Caki2 (cell line): ENCODE results near the gene GREB1. TPM values are rescaled to one million over a fixed set of nuclear protein-coding genes. Genes with fewer than 3 reads are reported as not detected.

Experiments used
- DNase-seq: peaks from one replicate; pipeline ENCODE4 v3.0.0-alpha.2; 2015; ENCODE audit warnings: low read depth
- in situ Hi-C: cut with HindIII; loops from 2 replicates; pipeline ENCODE4 v1.10.0; 2016; ENCODE audit warnings: low sequenced_read_pairs, low pct_unique_long_range_greater_than_20kb, mixed read lengths
- total RNA-seq: library from RNA; depleted of rRNA; stranded (reverse); fragments of >200 nt; shearing (Covaris generic); gene quantifications from 2 replicates; pipeline ENCODE4 v1.2.3, GENCODE V29; 2014; ENCODE audit warnings: low replicate concordance

GREB1 gene
- total RNA-seq, 1 experiment from 2014 or later: 0.91 TPM

DNA sequence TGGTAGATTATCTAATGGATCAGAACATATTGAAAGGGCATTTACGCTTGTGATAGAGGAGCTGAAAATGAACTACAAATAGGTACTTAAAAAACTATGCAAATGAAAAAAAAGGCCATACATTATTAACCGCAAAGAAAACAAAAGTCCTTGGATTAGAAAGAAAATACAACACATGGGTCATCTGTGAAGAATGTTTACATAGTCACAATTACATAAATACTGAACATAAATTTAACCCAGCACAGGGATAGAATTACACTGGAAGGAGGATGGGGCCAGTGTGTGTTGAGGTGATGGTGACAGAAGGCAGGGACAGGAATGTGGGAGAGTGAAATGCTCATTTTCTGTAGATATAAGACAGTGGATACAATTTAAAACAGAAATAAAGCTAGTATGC, 129.6 kb downstream of the GREB1 start:
- in situ Hi-C loops: no loop called here
- peak; percentile 14 for DNase-seq

DNA sequence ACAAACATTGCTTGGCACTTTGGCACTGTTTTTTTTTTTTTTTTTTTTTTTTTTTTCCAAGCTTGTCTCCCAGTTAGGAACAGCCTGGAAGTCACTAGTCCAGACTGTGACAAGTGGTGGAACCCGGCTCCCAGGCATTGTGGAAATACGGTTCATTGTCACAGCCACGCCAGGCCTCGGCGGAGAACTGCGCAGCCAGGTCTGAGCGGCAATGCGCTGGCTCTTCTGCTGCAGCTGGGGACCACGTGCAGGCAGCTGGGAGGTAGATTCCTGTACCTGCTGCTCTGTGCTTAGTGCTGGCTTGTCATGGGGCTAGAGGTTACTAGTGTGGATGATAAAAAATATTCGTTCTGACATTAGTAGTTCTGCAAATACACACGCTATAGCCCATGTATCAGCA, 131.2 kb downstream of the GREB1 start:
- in situ Hi-C loops: no loop called here
- DNase-seq: no peak

DNA sequence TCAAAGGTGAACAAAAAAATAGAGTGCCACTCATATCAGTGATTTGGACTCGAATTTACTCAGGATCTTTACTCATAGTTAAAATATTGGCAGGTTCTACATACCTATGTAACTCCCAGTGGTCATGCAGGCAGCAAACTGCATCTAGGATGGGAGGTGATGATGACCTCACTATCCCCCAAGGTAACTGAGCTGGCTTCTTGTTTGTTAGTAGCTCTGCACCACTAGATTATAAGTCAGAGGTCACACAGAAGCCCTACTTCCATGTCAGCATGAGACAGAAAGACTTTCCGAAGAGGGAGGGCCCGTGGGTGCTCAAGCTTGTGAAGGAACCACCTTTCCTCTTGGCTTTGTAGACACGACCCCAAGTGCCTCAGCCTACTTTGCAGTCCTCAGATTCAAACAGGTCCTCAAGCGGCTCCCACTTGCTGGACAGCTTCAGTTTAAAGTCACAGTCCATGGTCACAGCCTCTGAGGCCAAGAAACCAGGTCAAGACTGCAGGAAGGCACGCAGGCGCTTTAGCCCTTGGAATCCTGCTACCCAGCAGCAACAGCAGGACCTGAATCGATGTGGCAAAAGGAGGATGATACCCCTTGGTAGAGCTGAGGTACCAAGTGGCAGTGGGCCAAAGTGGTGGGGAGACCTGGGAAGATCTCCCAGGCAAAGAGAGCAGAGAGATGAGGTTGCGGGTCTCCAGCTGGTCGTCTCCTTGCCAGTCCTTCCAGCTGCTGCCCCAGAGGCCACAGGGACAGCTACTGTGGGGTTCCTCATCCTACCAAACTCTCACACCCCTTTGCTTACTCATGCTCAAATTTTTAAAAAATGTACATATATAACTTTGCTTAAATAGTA, 131.9 kb downstream of the GREB1 start:
- DNase-seq: no peak
- in situ Hi-C loops: no loop called here

DNA sequence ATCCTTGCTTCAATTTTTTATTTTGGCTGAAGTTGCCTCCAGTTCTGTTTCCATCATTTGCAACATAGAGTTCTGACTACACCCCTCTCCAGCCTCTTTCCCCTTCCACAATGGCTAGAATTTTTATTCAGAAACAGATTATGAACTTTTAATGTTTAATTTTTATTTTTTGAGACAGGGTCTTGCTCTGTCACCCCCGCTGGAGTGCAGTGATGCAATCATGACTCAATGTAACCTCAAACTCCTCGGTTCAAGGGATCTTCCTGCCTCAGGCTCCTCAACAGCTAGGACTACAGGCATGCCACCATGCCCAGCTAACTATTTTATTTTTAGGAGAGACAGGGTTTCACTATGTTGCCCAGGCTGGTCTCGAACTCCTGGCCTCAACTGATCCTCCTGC, 133.3 kb downstream of the GREB1 start:
- in situ Hi-C loops: no loop called here
- DNase-seq: no peak

DNA sequence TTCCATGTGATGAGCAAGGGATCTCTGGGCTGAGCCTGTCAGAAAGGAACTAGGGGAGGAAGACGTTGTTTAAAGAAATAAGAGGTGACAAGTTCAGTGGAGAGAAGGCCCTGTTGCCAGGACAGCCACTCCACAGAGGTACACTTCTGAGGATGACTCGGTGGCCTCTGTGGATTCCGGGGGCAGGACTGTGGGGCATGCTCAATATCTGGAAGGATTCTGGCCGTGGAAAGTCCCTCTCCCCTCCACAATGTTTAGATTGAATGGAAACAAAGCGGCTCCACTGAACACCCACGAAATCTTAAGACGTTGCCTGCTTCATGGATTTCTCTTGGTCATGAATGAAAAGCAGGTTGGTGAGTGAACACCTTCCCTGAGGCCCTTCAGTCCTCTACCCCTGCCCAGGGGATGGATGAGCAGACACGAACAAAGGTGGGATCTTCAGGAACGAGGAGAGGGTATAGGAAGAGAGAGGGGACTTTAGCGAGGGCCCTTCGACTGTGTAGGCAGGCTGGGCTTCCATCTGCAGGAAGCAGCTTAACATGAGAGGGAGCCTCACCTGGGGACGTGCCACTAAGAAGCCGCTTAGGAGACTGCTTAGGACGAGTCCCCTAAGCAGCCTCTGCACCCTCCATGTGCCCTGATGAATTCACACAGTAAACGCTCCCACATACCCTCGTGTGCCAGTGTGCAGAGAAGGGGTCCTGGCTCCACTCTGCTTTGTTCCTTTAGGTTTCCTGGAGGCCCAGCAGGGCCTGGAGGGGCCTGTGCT, 134.2 kb downstream of the GREB1 start:
- in situ Hi-C loops: no loop called here
- DNase-seq: no peak

DNA sequence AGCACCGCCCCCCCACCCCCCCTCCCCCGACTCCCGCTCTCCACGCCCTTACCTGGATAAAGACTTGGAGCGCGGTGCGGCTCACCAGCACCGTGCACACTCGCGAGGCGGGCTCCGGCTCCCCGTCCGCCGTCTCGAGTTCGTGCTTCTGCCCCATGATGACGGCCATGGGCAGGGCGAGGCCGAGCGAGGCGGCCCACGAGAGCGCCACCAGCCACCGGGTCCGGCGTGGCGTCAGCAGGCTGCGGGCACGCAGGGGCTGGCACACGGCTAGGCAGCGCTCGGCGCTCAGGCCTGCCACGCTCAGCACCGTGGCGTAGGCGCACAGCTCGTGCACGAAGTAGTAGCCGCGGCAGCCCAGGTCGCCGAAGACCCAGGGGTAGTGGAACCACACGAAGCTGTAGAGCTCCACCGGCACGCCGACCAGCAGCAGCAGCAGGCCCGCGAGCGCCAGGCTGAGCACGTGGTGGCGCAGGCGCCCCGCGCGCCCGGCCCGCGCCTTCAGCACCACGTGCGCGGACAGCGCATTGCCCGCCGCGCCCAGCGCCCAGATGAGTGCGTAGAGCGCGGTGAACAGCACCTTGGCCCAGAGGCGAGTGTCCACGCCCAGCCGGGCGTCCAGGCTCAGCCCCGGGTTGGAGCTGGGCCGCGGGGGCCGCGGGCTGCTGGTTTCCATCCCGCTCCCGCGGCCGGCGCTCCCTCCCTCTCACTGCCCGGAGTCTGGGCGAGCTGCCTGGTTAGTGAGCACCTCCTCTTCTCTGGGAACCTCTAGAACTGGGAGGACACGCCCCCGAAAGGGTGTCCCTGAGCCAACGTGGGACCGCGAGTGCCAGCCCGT, 135.8 kb downstream of the GREB1 start, which contains the start of gene NTSR2:
Gene NTSR2 (minus strand): TSS at position 742 of the 838 bp plus-strand sequence. CDS start 66 bp downstream, at position 676.
- in situ Hi-C loops: no loop called here
- DNase-seq: peak; percentile 72

DNA sequence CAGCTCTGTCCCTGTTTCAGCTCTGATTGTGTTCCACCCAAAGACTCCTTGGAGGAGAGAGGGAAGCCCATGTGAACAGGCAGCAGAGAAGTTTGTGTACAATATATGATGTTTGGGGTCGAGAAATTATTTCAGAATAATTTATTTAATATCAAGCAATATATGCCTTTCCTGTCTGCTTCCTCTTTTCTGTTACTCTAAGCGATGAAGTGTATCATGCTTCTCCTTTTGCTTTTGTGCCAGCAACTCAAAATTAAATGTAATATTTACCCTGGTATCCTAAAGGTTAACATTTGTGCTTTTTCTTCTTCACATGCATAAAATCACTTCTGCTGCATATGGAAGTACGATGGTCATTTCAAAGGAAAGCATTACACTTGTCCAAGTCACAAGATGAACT, 138.6 kb downstream of the GREB1 start:
- in situ Hi-C loops: no loop called here
- no peak for DNase-seq

DNA sequence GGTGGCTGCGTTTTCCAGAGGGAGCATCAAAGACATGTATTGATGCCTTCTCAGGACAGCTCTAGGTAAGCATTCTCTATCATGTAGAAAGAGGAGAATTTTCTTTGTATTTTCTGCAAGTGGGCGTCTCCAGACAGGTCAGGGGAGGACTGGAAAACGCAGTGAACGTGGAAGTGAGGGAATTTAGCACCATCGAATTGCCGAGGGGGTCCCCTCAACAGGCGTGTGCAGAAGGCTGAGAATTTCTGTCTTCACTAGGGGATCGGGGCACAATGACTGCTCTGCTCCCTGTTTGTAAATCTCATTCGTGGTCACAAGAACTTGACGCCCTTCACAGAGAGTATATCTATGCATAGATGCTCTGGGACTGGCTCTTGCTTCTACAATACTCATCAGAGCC, 141.1 kb downstream of the GREB1 start:
- in situ Hi-C loops: loop anchor here (25.0 kb wide), 1 partner anchor 112 kb away; no protein-coding TSS in a partner anchor
- DNase-seq: no peak

DNA sequence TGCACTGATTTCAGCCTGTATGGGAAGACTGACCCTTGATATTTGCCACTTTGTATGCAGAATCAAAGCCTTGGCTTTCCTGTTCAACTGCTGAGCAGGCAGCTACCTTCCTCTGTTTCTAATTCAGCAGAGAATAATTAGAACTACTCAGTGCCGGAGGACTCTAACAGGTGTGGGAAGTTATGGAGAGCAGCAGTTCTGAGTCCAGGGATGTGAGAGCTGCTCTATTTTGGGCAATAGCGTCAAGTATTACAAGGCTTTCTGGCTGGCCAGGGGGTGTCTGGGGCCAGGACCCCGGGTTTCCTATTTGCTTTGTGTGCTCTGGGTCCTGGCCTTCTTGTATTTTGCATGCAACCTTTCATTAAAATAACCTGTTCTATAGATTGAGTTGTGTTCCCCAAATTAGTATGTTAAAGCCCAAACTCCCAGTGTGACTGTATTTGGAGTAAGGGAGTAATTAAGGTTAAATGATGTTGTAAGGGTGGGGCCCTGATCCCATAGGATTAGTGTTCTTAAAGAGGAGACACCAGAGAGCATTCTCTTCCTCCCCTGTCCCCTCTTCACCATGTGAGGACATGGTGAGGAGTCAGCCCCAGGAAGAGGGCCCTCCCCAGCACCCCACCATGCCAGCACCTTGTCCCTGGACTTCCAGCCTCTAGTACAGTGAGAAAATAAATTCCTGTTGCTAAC, 141.7 kb downstream of the GREB1 start:
- in situ Hi-C loops: loop anchor here (25.0 kb wide), 1 partner anchor 112 kb away; no protein-coding TSS in a partner anchor
- DNase-seq: no peak

DNA sequence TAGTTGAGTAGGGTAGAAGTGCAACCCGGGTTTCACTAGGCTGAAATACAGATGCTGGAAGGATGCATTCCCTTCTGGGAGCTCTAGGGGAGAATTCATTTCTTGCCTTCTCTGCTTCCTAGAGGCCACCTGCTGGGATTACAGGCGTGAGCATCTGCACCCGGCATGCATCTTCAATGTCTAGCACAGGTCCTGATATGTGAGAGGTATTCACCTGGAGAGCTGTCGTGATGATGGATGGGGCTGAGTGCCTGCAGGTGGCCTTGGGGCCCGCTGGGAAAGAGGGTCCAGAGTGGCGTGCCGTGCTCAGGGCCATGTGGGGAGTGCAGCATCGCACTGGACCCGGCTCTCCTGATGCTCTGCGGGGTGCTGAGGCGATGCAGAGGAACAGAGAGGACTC, 142.8 kb downstream of the GREB1 start:
- in situ Hi-C loops: loop anchor here (25.0 kb wide), 1 partner anchor 111 kb away; no protein-coding TSS in a partner anchor
- DNase-seq: no peak

DNA sequence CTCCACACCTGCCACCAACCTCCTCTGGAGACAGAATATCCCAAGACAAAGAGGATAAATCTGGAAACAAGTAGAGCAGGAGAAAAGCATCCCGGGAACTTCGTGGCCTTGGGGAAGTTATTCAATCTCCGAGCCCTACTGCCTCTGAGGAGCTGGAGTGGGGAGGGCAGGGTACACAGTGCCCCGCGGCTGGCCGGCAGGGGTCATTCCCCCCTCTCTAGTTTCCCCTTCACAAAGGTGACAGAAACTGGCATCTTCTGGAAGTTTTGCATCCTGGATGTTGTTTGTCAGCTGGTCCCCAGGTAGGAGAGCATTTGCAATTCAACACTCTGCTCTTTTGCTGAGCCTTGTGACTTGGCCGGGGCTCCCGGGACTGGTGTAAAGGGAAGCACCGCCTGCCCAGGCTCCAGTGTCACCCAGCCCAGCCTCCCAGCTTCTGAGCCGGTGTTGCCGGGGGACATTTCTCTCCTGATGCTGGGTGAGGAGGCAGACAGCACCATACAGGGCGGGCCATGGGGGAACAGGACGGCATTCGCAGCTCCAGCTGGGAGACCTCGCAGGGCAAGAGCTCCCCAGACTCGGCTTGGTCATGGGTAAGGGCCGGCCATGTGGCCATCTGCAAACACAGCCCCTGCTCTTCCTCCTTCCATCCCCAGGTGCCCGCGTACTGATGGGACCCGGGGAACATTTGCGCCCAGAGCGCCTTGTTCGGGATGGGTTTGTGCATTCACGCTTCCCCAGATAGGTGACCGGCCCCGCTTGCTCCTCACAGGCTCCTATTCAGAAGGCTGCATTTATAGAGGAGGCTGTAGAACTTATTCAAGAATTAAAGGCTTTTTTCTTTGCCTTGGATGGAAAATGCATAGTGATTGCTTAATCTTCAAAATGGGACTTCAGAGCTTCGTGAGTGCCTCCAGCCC, 143.6 kb downstream of the GREB1 start:
- no peak for DNase-seq
- in situ Hi-C loops: loop anchor here (25.0 kb wide), 1 partner anchor 110 kb away; no protein-coding TSS in a partner anchor

DNA sequence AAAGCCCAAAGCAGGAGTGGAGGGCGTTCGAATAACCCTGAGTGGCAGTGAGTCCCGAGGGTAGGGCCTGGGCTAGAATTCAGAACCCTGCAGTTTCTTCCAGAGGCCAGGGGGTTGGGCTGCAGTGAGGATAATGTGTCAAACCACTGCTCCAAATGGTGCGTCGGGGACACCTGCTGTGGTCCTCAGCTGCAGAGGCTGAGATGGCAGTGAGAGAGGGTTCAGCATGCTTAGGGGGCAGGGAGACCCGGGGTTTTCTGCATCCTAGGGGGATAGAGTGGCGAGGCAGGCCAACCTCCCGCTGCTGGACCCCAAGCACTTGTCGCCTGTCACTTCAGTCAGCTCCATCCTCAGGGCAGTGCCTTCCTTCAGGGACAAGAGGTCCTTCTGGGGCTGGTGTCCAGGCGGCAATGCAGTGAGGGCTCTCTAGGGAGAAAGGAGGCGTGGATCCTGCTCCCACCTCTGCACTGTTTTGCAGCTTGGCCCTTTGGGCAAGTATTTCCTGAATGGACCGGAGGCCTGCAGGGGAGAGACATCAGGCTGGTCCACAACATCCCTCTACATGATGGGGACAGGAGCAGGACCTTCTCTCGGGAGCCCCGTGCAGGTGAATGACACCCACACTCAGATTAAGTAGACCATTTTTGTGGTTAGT, 144.6 kb downstream of the GREB1 start:
- DNase-seq: no peak
- in situ Hi-C loops: loop anchor here (25.0 kb wide), 1 partner anchor 109 kb away; no protein-coding TSS in a partner anchor

DNA sequence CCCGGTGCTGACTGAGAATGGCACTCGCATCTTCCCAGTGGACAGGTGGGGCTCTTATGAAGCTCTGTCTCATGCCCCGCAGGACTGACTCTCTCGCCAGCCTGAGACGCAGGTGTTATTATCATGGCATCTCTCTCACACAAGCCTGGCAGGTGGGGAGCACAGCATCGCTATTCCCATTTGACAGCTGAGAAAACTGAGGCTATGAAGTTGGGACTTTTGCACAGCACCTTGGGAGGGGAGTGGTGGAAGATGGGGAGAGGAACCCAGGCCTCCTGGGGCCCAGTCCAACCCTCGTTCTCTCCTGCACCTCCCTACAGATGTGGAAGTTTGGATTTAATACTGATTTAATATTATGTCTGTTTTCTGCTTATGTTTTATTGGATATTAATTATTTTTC, 145.2 kb downstream of the GREB1 start:
- in situ Hi-C loops: loop anchor here (25.0 kb wide), 1 partner anchor 108 kb away; no protein-coding TSS in a partner anchor
- no peak for DNase-seq

DNA sequence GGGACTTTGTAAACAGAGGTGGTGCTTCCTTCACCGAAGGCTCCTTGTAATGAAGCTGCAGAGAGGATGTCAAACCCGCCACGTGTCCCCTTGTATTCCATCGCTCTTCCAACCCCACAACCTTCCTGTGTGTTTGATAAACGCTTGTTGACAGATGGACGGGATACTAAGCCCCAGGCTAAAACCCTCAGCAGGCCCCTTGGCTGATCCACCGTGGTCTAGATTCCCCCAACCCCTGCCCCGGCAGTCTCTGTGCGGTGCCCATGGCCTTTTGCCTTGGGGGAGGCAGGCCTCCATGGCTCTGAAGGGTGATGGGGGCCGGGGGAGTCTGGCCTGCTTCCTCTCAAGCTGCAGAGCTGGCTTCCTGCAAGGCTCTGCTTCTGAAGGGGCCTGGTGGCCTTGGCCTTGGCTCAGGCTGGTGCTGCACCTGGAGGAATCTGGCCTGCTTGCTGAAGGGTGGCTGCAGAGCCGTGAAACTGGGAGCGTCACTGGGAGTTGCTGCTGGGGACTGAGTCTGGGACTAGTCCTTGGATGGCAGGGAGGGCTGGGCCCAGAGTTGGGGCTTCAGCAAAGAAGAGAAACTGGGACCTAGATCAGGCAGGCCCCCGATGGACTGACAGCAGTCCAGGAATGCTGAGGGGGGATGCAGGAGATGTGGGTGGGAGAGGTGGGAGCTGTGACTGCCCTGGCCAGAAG, 145.8 kb downstream of the GREB1 start:
- in situ Hi-C loops: loop anchor here (25.0 kb wide), 1 partner anchor 108 kb away; no protein-coding TSS in a partner anchor
- DNase-seq: no peak

DNA sequence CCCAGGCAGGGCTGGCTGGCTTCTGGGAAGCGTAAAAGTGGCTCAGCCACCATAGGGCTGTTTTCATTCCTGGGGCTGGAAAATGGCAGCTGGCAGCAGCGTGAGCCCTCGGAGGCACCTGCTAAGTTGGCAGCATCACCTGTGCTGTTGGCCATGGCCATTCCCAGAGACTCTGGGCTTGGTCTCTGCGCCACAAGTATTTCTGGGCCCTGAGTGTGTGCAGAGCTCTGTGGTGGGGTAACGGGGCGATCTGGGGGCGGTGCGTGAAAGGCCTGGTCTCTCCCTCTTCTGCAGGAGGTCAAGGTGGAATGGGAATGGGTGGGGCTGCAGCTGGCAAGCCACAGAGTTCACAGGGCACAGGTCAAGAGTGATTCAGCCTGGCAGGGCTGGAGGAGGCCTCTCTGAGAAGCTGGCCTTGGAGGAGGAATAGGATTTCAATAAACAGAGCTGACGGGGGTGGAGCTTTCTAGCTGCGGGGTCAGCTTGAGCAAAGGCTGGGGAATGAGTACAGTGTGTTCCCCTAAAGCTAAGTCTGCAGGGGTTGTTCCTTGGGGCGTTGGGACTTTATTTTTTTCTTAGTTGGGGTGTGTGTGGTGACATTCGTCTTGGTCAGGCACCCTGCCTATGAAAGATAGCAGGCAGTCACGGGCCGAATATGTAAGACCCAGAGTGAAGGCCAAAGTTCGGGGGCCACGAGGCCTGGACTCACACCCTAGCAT, 146.5 kb downstream of the GREB1 start:
- in situ Hi-C loops: loop anchor here (25.0 kb wide), 1 partner anchor 107 kb away; no protein-coding TSS in a partner anchor
- DNase-seq: no peak
